ENCODE measurements around the gene WDR62. TPM values are rescaled to one million over a fixed set of nuclear protein-coding genes. Genes with fewer than 3 reads are reported as not detected.

Gene WDR62
- total and polyA plus RNA-seq, 2 donors (not counting 3 experiments of a cell fraction or from before 2014, with no cell fraction given), result 8.0 to 13.4 TPM

GRCh38 chr19:36084231-36085009, 29.7 kb downstream of the WDR62 start:
- Histone ChIP-seq H3K9ac (replicated peaks; ENCODE audit: extremely low read depth, insufficient read depth, low read length) (no peak overlapping the region), H3K4me1 (ENCODE audit: control insufficient read depth, extremely low read depth, insufficient read depth, low read length) (no peaks in the 10 kb centered on the region), H4K20me1 (replicated peaks; ENCODE audit: control insufficient read depth, extremely low read depth, insufficient read depth, low read length) (no peaks in the 10 kb centered on the region), H3K4me2 (ENCODE audit: insufficient read depth, low read length) (no peak overlapping the region), H2AFZ (ENCODE audit: low read depth, low read length) (no peak overlapping the region), H3K9me1 (replicated peaks; ENCODE audit: control insufficient read depth, extremely low read depth, insufficient read depth, low read length) (no peaks in the 10 kb centered on the region), H3K27ac (ENCODE audit: insufficient read depth, low read depth, low read length) (no peak overlapping the region), H3K9me3 (replicated peaks; ENCODE audit: control insufficient read depth, insufficient read depth, low read length) (no peaks in the 10 kb centered on the region), H3K4me3 (replicated peaks in 1 of 3; ENCODE audit: insufficient read depth in 1 of 3, low read depth in 1 of 3, low read length in 3 of 3) (no peak overlapping the region), H3K79me2 (ENCODE audit: control insufficient read depth, insufficient read depth, low read length) (no peaks in the 10 kb centered on the region), H3K36me3 (ENCODE audit: control insufficient read depth in 2 of 2, extremely low read depth in 1 of 2, insufficient read depth in 2 of 2, low read length in 2 of 2) (peaks cover 10 to 11% of the 10 kb centered on the region in 2 experiments), H3K27me3 (ENCODE audit: control insufficient read depth in 2 of 2, insufficient read depth in 2 of 2, low read length in 2 of 2) (no peaks in the 10 kb centered on the region)
- intact Hi-C loops (cut with micrococcal nuclease) (no loop called here), dilution Hi-C loops (cut with MboI; ENCODE audit: extremely low pct_ligation_motif_present, low sequenced_read_pairs) (no loop called here)
- ChIA-PET POLR2A (no interaction called here), CTCF (interaction anchor here (1.6 to 2.0 kb wide), 2 partner anchors 14 to 24 kb away, joined by 5 to 7 read pairs; no protein-coding TSS in a partner anchor)
- FAIRE-seq (no peak), DNase-seq (ENCODE audit: low read depth, low spot score) (no peak)
- TF ChIP-seq, protein P1, sequence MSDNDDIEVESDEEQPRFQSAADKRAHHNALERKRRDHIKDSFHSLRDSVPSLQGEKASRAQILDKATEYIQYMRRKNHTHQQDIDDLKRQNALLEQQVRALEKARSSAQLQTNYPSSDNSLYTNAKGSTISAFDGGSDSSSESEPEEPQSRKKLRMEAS (IDR thresholded peaks at IDR 0.05; ENCODE audit: insufficient read depth, insufficient read length), result no peak
- TF ChIP-seq FOS (IDR thresholded peaks at IDR 0.05; ENCODE audit: borderline replicate concordance, insufficient read depth, low read length) (no peak), POLR2A (IDR thresholded peaks at IDR 0.05; ENCODE audit: low read depth, low read length) (no peak), EZH2 (IDR thresholded peaks at IDR 0.05; ENCODE audit: borderline replicate concordance, low read depth, low read length, severe bottlenecking) (no peak), GATA2 (IDR thresholded peaks at IDR 0.05; ENCODE audit: insufficient read depth, insufficient read length, low read depth, low read length) (no peak), CTCF (IDR thresholded peaks at IDR 0.05; ENCODE audit: extremely low read depth in 1 of 2, insufficient read depth in 1 of 2, low read depth in 1 of 2, low read length in 2 of 2) (no peak), JUN (IDR thresholded peaks at IDR 0.05; ENCODE audit: borderline replicate concordance, insufficient read depth, insufficient read length, low read depth) (no peak), POLR2AphosphoS5 (IDR thresholded peaks at IDR 0.05; ENCODE audit: insufficient read depth, low read depth, low read length) (no peak), MYC (IDR thresholded peaks at IDR 0.05; ENCODE audit: low read depth, low read length) (no peak)
- BruUV-seq (replicated peaks), result no TSS peak

Measured in endothelial cell of umbilical vein (primary cell).